K562 (cell line): ENCODE measurements around the gene CHD1L.

Source experiments
- ATF3 ChIP-seq, 2 experiments: fragments of 450-650 bp in 1 of 2; sonication (generic) in 1 of 2; formaldehyde crosslinking in 1 of 2; IDR thresholded peaks in 1 of 2; conservative IDR thresholded peaks in 1 of 2; 2 replicates each; pipeline versions ENCODE4 v1.6.1 to v1.8.1; 2016 to 2023; ENCODE audit warnings: mild to moderate bottlenecking in 2 of 2, moderate library complexity in 2 of 2, inconsistent platforms in 1 of 2, missing genetic modification reagents in 1 of 2
- CEBPB ChIP-seq: fragments of 450-650 bp; IDR thresholded peaks from 2 replicates; pipeline ENCODE4 v1.6.1; 2016; ENCODE audit warnings: missing genetic modification characterization, missing compliant biosample characterization
- CTCF ChIP-seq, 3 experiments: IDR thresholded peaks in 2 of 3; conservative IDR thresholded peaks in 1 of 3; 2 replicates each; pipeline ENCODE4 v1.5.1; 2011 to 2012; ENCODE audit warnings: low read length in 3 of 3, mild to moderate bottlenecking in 3 of 3, control low read depth in 2 of 3, improper control_type of control experiment in 1 of 3, inconsistent platforms in 1 of 3, low read depth in 1 of 3, mixed read lengths in 1 of 3, moderate library complexity in 1 of 3; ENCODE audit not compliant: insufficient read depth in 2 of 3
- E2F1 ChIP-seq: sonication (generic); formaldehyde crosslinking; IDR thresholded peaks from 2 replicates; pipeline ENCODE4 v1.8.1; 2023; ENCODE audit warnings: mild to moderate bottlenecking, missing genetic modification reagents, moderate library complexity
- ETV6 ChIP-seq, 3 experiments: fragments of 150-350 bp in 1 of 3; sonication (generic) in 1 of 3; formaldehyde crosslinking in 1 of 3; IDR thresholded peaks; 2 replicates each; pipeline versions ENCODE4 v1.6.1 to v1.8.0; 2014 to 2022; ENCODE audit warnings: borderline replicate concordance in 2 of 3, low read depth in 2 of 3, antibody characterized with exemption in 1 of 3, low read length in 1 of 3, mild to moderate bottlenecking in 1 of 3, missing genetic modification reagents in 1 of 3
- GABPB1 ChIP-seq: sonication (generic); formaldehyde crosslinking; IDR thresholded peaks from 2 replicates; pipeline ENCODE4 v1.8.0; 2022; ENCODE audit warnings: mild to moderate bottlenecking, missing genetic modification reagents
- GTF2F1 ChIP-seq: IDR thresholded peaks from 2 replicates; pipeline ENCODE4 v1.6.1; 2011; ENCODE audit warnings: low read depth, low read length, improper control_type of control experiment
- POLR2A ChIP-seq: fragments of 450-650 bp; conservative IDR thresholded peaks from 2 replicates; pipeline ENCODE4 v1.6.1; 2016
- ZNF274 ChIP-seq: IDR thresholded peaks from 2 replicates; pipeline ENCODE4 v1.6.1; 2011; ENCODE audit warnings: low read depth, mild to moderate bottlenecking, low read length, moderate library complexity, borderline replicate concordance
- ZZZ3 ChIP-seq: fragments of 450-650 bp; IDR thresholded peaks from 2 replicates; pipeline ENCODE4 v1.6.1; 2016; ENCODE audit warnings: antibody characterized with exemption, mild to moderate bottlenecking, moderate library complexity

GRCh38 chr1:147270721-147271120, 28.2 kb downstream of the CHD1L start:
- no peak for TF ChIP-seq CTCF (IDR thresholded peaks at IDR 0.05 in 2 of 3, conservative IDR thresholded peaks at IDR 0.05 in 1 of 3; ENCODE audit: insufficient read depth in 2 of 3, low read depth in 1 of 3, low read length in 3 of 3)
- no peak for TF ChIP-seq E2F1 (CRISPR knock-in tag)
- no peak for TF ChIP-seq GABPB1
- TF ChIP-seq POLR2A = no peak
- TF ChIP-seq CEBPB = no peak
- no peak for TF ChIP-seq ATF3 (IDR thresholded peaks at IDR 0.05)
- no peak for TF ChIP-seq ATF3 (CRISPR knock-in tag; conservative IDR thresholded peaks at IDR 0.05)
- no peak for TF ChIP-seq GTF2F1
- TF ChIP-seq ETV6 (IDR thresholded peaks at IDR 0.05; ENCODE audit: borderline replicate concordance in 1 of 2, low read depth in 2 of 2, low read length in 1 of 2) = no peak
- TF ChIP-seq ETV6 (CRISPR knock-in tag; IDR thresholded peaks at IDR 0.05; ENCODE audit: borderline replicate concordance) = no peak
- TF ChIP-seq ZNF274 = no peak
- no peak for TF ChIP-seq ZZZ3
